Measurements from ENCODE around the gene RASD2.

DNA sequence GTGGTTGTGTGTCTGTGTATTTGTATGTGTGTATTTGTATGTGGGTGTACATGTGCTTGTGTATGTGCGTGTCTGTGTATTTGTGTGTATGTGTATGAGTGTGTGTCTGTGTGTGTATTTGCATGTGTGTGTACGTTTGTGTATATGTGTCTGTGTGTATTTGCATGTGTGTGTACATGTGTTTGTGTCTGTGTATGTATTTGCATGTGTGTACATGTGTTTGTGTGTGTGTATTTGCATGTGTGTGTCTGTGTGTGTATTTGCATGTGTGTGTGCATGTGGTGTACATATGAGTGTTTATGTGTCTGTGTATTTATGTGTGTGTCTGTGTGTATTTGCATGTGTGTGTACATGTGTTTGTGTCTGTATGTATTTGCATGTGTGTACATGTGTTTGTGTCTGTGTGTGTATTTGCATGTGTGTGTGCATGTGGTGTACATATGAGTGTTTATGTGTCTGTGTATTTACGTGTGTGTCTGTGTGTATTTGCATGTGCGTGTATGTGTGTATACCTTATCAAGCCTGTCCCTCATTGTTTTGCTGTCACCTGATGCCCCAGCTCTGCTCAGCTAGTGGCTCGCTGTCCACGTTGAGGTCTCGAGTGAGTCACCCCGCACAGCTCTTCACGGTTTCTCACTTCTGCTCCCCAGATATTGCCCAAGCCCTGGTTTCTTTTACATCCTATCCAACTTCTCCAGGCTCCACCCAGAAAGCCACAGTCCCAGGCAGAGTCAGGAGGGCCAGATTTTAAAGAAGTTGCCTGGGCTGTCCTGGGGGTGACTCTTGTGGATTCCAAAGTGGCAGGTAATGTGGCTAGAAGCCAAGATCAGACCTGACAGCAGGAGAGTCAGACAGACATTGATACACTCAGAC is 61.3 kb downstream of the RASD2 start:
- TF ChIP-seq CTCF (conservative IDR thresholded peaks at IDR 0.05 in 1 of 2, IDR thresholded peaks at IDR 0.05 in 1 of 2; ENCODE audit: extremely low read depth in 1 of 2, insufficient read depth in 1 of 2, low read depth in 1 of 2, low read length in 2 of 2) (no peak), EZH2 (IDR thresholded peaks at IDR 0.05; ENCODE audit: borderline replicate concordance, low read length) (no peak)
